Psoas muscle (tissue), 8 donors: ENCODE measurements around the gene ADCY1. TPM values are rescaled to one million over a fixed set of nuclear protein-coding genes. Genes with fewer than 3 reads are reported as not detected.

ENCODE experiments used
- ATAC-seq, 4 donors: fragments of 200-7000 bp; cut with Tn5 transposase; one replicate each; pipeline ENCODE4 v1.9.1; 2020; ENCODE audit warnings: moderate library complexity in 3 of 4, mild to moderate bottlenecking in 2 of 4
- DNase-seq, 2 donors: peaks; one replicate each; pipeline ENCODE4 v3.0.0-alpha.2; 2020
- H3K27ac ChIP-seq: fragments of 200-600 bp; one replicate; pipeline ENCODE4 v1.8.0; 2022
- H3K27me3 ChIP-seq, 3 donors: fragments of 200-600 bp in 1 of 3; one replicate each; pipeline versions ENCODE4 v1.6.1 to v1.8.0; 2013 to 2022; ENCODE audit warnings: low read length in 2 of 3, mild to moderate bottlenecking in 2 of 3, moderate library complexity in 1 of 3; ENCODE audit not compliant: insufficient read depth in 3 of 3
- H3K36me3 ChIP-seq, 2 donors: fragments of 200-600 bp in 1 of 2; one replicate each; pipeline versions ENCODE4 v1.6.1 to v1.8.0; 2013 to 2022; ENCODE audit warnings: low read depth in 1 of 2, mild to moderate bottlenecking in 1 of 2, moderate library complexity in 1 of 2; ENCODE audit not compliant: insufficient read depth in 1 of 2
- H3K4me1 ChIP-seq: fragments of 200-600 bp; one replicate; pipeline ENCODE4 v1.8.0; 2022
- H3K4me3 ChIP-seq: fragments of 200-600 bp; one replicate; pipeline ENCODE4 v1.8.0; 2022; ENCODE audit warnings: mild to moderate bottlenecking
- H3K9me3 ChIP-seq: fragments of 200-600 bp; one replicate; pipeline ENCODE4 v1.8.0; 2022
- WGBS, 3 donors: extraction: QIAGEN DNeasy Blood & Tissue Kit; methylation state at CpG; one replicate each; pipeline versions ENCODE4 v1.1.6 to v1.1.7; 2013; 5-methylcytosine and 5-hydroxymethylcytosine counted together
- intact Hi-C, 2 donors: fragments of 100-400 bp; cut with DNase I; formaldehyde crosslinking; loops; one replicate each; pipeline versions ENCODE4 v1.11.0 to v1.14.2; 2022
- polyA plus RNA-seq, 3 donors: library from polyadenylated mRNA; stranded (reverse); fragments of 200-250 nt; gene quantifications; one replicate each; pipeline ENCODE4 v1.2.3, GENCODE V29; 2013
- total RNA-seq, 4 donors: library from RNA; stranded (reverse); fragmentation: NEBNext Ultra II Directional in 2 of 4; extraction: Animal tissue kit (Norgen Biotek cat#: 25700) in 2 of 4; gene quantifications; one replicate each; pipeline versions ENCODE4 v1.2.1 to v1.2.4, GENCODE V29; 2021 to 2023
- TF ChIP-seq, protein P1 (sequence below): fragments of 200-600 bp; IDR thresholded peaks from one replicate; pipeline ENCODE4 v1.8.0; 2022; ENCODE audit warnings: antibody characterized with exemption
- donor health status: healthy with polysubstance abuse.
- donor health status: DM: no; HTN: no; CAD: no; lungs with moderate emphysema.
- donor health status: Bipolar disorder and iron deficiency.
- donor health status: healthy.
- donor health status: DM: yes; HTN: yes; CAD: no.
- donor health status: DM: no; HTN: no; CAD: no.
- donor health status: DM: no; HTN: no; CAD: no.
- donor health status: DM: yes; HTN: yes; CAD: no.

The ADCY1 gene
- total and polyA plus RNA-seq, 7 donors: 1.3 to 4.3 (median 2.2) TPM

DNA sequence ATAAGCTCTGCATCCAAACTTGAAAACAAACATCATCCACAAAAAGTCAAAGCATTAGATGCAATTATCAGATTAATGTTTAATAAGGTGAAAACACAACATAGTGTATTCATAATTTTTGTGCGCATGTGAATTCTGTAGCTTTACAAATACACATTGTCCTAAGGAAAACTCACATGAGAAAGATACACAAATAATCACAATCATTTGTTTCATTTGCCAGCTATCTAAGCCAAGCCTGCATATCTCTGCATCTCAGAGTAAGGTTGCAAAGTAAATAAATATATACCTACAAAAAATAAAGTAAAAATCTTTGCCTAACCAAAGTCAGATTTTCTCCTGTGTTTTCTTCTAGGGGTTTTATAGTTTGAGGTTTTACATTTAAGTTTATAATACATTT is 57.4 kb downstream of the ADCY1 start:
- H3K27me3 ChIP-seq: no peaks in the 10 kb centered on the region
- H3K4me1 ChIP-seq: no peaks in the 10 kb centered on the region
- peaks cover 3% of the 10 kb centered on the region for H3K9me3 ChIP-seq
- H3K27ac ChIP-seq: no peak overlapping the region
- no peak for DNase-seq
- H3K36me3 ChIP-seq: no peaks in the 10 kb centered on the region
- ATAC-seq: no peak
- H3K4me3 ChIP-seq: no peak overlapping the region
- intact Hi-C loops: no loop called here
- TF ChIP-seq, protein P1, sequence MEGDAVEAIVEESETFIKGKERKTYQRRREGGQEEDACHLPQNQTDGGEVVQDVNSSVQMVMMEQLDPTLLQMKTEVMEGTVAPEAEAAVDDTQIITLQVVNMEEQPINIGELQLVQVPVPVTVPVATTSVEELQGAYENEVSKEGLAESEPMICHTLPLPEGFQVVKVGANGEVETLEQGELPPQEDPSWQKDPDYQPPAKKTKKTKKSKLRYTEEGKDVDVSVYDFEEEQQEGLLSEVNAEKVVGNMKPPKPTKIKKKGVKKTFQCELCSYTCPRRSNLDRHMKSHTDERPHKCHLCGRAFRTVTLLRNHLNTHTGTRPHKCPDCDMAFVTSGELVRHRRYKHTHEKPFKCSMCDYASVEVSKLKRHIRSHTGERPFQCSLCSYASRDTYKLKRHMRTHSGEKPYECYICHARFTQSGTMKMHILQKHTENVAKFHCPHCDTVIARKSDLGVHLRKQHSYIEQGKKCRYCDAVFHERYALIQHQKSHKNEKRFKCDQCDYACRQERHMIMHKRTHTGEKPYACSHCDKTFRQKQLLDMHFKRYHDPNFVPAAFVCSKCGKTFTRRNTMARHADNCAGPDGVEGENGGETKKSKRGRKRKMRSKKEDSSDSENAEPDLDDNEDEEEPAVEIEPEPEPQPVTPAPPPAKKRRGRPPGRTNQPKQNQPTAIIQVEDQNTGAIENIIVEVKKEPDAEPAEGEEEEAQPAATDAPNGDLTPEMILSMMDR: no peak
- WGBS, 3 donors: 97 to 98% (median 98%) methylated on average over 1 of the region's 1 CpG

- no peak for ATAC-seq
- intact Hi-C loops: no loop called here
- no peaks in the 10 kb centered on the region for H3K36me3 ChIP-seq
- H3K27ac ChIP-seq: no peak overlapping the region
- H3K27me3 ChIP-seq: no peaks in the 10 kb centered on the region
- no peaks in the 10 kb centered on the region for H3K9me3 ChIP-seq
- TF ChIP-seq, protein P1: no peak
- 95 to 100% (median 98%) methylated on average over 3 of the region's 3 CpGs for WGBS, 3 donors
- no peak for DNase-seq
- H3K4me1 ChIP-seq: no peaks in the 10 kb centered on the region
- H3K4me3 ChIP-seq: no peak overlapping the region
Observed at GRCh38 chr7:45636733-45637132, 62.6 kb downstream of the ADCY1 start.

DNA sequence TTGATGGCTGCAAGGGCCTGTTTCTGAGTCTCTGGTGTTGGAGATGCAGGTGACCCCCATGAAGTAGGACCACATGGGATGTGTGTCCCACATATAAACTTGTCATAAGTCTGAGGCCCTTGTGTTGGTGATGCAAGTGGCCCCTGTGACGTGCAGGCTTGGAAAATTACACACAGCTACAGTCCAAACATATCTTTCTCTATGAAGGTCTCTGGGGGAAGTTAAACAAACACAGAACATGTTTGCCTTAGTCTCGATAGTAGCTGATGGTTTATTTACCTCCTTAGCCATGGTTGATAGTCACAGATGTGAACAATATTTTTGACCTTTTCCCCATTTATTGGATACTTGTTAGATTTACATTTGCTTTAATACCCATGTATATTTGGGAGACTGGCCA is 64.7 kb downstream of the ADCY1 start:
- H3K27me3 ChIP-seq: no peaks in the 10 kb centered on the region
- TF ChIP-seq, protein P1: no peak
- no peaks in the 10 kb centered on the region for H3K4me1 ChIP-seq
- intact Hi-C loops: no loop called here
- WGBS, 3 donors: 73 to 82% (median 79%) methylated on average over 2 of the region's 2 CpGs
- no peaks in the 10 kb centered on the region for H3K9me3 ChIP-seq
- DNase-seq (no peak), ATAC-seq (no peak)
- no peak overlapping the region for H3K4me3 ChIP-seq
- H3K27ac ChIP-seq: no peak overlapping the region
- H3K36me3 ChIP-seq: no peaks in the 10 kb centered on the region

DNA sequence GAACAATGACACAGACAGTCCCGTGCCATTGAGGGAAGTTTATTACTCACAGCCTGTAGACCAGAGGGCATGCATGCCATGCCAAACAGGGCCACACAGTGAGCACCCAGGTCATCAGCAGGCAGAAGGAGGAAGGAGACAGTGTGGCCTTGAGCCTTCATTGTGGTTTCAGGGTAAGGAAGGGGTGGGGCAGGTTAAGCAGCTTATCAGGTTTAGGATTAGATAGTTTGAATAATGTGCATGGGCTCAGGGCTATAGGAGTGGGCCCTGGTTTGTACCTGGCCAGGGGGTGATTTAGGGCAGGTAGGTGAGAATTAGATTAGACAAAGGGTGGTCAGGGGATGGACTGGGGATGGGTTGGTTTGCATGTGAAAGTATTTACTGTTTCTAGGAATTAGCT is 67.9 kb downstream of the ADCY1 start:
- Histone ChIP-seq H3K36me3 (no peaks in the 10 kb centered on the region), H3K9me3 (no peaks in the 10 kb centered on the region), H3K4me3 (no peak overlapping the region), H3K27me3 (no peaks in the 10 kb centered on the region), H3K4me1 (peaks cover 2% of the 10 kb centered on the region), H3K27ac (no peak overlapping the region)
- ATAC-seq (no peak), DNase-seq (no peak)
- intact Hi-C loops: no loop called here
- 65 to 92% (median 88%) methylated on average over 1 of the region's 1 CpG for WGBS, 3 donors
- TF ChIP-seq, protein P1: no peak

DNA sequence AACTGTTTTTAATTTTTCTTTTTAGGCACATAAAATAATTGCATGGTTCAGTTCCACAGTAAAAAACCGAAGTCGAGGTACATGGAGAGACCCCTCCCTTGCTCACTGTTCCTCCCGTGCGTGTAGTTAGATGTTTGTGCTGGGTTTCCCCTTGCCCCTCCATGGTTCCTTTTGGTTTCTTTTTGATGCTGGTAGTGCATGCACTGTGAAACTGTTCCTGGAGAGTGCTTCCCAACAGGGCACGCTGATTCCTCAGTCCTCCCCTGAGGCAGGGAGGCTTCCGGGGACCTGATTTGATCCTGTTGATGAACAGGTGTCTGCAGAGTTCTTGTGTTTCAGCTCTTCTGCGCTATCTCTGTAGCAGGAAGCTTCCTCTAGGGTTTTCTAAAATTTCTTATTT is 69.5 kb downstream of the ADCY1 start:
- Histone ChIP-seq H3K36me3 (no peaks in the 10 kb centered on the region), H3K27ac (no peak overlapping the region), H3K9me3 (no peaks in the 10 kb centered on the region), H3K27me3 (no peaks in the 10 kb centered on the region), H3K4me1 (peaks cover 2% of the 10 kb centered on the region), H3K4me3 (no peak overlapping the region)
- WGBS, 3 donors: 79 to 90% (median 80%) methylated on average over 7 of the region's 7 CpGs
- DNase-seq: no peak
- TF ChIP-seq, protein P1: no peak
- intact Hi-C loops: no loop called here
- no peak for ATAC-seq
